Measurements from ENCODE around the gene GPR89A.

DNA sequence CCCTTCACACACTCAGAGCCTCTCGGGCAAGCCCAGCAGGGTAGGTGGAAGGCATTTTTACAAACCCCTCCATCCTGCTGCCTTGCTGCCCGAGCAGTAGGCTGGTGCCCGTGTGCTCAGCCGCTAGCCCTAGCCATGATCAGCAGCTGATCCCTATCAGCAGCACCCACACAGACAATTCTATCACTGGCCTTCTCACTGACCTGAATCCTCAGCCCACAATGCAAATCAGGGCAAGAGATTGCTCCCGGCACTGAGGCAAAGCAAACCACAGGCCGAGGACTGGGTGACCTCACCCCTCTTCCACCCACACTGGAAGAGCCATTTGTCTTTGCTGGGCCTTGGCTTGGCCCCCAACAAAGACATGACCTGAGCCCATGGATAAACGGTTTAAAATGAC is 100.3 kb downstream of the GPR89A start:
- TF ChIP-seq ZFP3 (CRISPR knock-in tag; IDR thresholded peaks at IDR 0.05) (no peak), ZC3H10 (CRISPR knock-in tag; IDR thresholded peaks at IDR 0.05) (no peak), CREB5 (CRISPR knock-in tag; IDR thresholded peaks at IDR 0.05; ENCODE audit: low read depth) (no peak)

All from SK-N-SH treated with all-trans-retinoic acid at 6 μM for 48 hours (cell line).